ENCODE measurements around the gene TMEM184A. TPM values are rescaled to one million over a fixed set of nuclear protein-coding genes. Genes with fewer than 3 reads are reported as not detected.

The TMEM184A gene
- total and polyA plus RNA-seq, 2 of the 8 experiments (the other 6 are each of a cell fraction or from before 2014, with no cell fraction given): 1.8 to 2.1 TPM

DNA sequence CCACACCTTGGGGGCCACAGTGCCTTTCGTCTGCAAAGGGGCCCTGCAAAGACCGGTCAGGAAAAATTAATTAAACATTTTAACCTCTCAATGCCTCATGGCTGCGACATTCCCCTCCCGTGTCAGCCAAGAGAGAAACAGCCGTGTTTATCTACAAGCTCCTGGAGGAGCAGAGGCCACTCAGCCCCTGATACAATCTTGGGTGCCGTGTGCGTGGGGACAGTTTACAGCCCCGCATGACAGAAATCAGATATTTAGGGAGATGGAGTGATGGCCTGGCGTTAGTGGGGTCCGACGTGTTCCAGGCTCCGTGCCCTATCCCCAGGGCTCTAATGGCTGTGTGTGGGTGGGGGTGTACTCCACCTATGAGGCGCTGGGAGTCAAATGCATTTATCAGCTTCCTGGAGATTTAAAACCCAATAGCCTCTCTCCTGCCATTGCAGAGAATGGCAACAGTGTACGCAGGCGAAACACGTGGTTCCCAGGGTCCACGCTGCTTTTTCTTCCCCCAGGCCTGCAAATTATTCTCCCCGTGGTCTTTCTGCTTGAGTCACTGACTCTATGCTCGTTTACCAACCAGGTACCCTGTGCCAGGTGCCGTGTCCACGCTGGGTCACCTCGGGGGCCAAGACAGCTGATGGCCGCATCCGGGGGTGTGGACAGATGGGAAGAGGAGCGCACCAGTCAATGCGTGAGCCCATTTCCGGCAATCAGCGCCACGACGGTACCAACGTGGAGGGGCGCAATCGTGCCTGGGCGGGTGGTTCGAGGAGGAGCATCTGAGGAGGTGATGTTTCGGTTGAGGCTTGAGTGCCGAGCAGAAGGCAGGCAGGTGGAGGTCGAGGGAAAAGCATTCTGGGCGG lies 40.4 kb upstream of the TMEM184A start:
- Histone ChIP-seq H3K56ac (replicated peaks; ENCODE audit: insufficient read length, low read depth, low read length) (no peak overlapping the region), H4K20me1 (replicated peaks in 1 of 2; ENCODE audit: control insufficient read depth in 1 of 2, insufficient read depth in 2 of 2, low read length in 2 of 2) (peaks cover 0 to 4% of the 10 kb centered on the region in 2 experiments), H3K4me1 (replicated peaks in 1 of 4; ENCODE audit: control insufficient read depth in 3 of 4, insufficient read depth in 4 of 4, low read length in 3 of 4) (no peaks in the 10 kb centered on the region), H2BK15ac (ENCODE audit: low read length) (no peak overlapping the region), H3K27me3 (replicated peaks in 1 of 4; ENCODE audit: control insufficient read depth in 3 of 4, extremely low read depth in 1 of 4, insufficient read depth in 3 of 4, low read length in 3 of 4) (no peaks in the 10 kb centered on the region), H3K14ac (ENCODE audit: insufficient read length) (no peak overlapping the region), H2AFZ (ENCODE audit: low read length) (no peak overlapping the region), H2BK120ac (replicated peaks; ENCODE audit: low read depth, low read length) (no peak overlapping the region), H3K9ac (replicated peaks in 1 of 4; ENCODE audit: extremely low read depth in 1 of 4, low read depth in 3 of 4, low read length in 3 of 4) (no peak overlapping the region), H3K27ac (ENCODE audit: low read depth, low read length) (no peak overlapping the region), H4K5ac (ENCODE audit: insufficient read length, low read depth, low read length) (no peak overlapping the region), H3K18ac (ENCODE audit: extremely low read depth, low read length) (no peak overlapping the region), H3K9me3 (ENCODE audit: insufficient read depth in 2 of 2, low read depth in 1 of 2, low read length in 1 of 2) (no peaks in the 10 kb centered on the region), H2AK5ac (ENCODE audit: low read depth, low read length) (no peak overlapping the region), H3K4ac (replicated peaks; ENCODE audit: insufficient read length, low read depth, low read length) (no peak overlapping the region), H3K23ac (ENCODE audit: insufficient read length) (no peak overlapping the region), H3K4me2 (ENCODE audit: insufficient read depth in 1 of 2, low read depth in 2 of 2, low read length in 2 of 2) (no peak overlapping the region), H3K36me3 (ENCODE audit: control insufficient read depth in 2 of 4, insufficient read depth in 4 of 4, low read length in 3 of 4) (no peaks in the 10 kb centered on the region), H2BK20ac (ENCODE audit: low read length) (no peak overlapping the region), H3K79me1 (ENCODE audit: low read depth, low read length) (no peaks in the 10 kb centered on the region), H3K4me3 (ENCODE audit: extremely low read depth in 1 of 4, insufficient read depth in 2 of 4, low read depth in 3 of 4, low read length in 4 of 4) (no peak overlapping the region), H2BK5ac (ENCODE audit: low read depth, low read length) (no peak overlapping the region), H4K8ac (ENCODE audit: extremely low read depth, insufficient read depth, low read length) (no peak overlapping the region; the same call in 1 of the 2 replicates), H3K79me2 (ENCODE audit: control insufficient read depth in 1 of 2, insufficient read depth in 2 of 2, low read length in 2 of 2) (no peaks in the 10 kb centered on the region), H2BK12ac (ENCODE audit: low read depth, low read length) (no peak overlapping the region), H3K23me2 (ENCODE audit: low read depth, low read length) (peaks cover 15% of the 10 kb centered on the region; the same call in 1 of the 2 replicates), H4K91ac (replicated peaks; ENCODE audit: insufficient read length, low read length) (no peak overlapping the region)
- WGBS, 2 experiments (ENCODE audit: extremely low coverage in 1 of 2, insufficient coverage in 1 of 2, insufficient read length in 1 of 2, insufficient replicate concordance in 2 of 2, low coverage in 1 of 2, low lambda C conversion rate in 2 of 2, missing lambda C conversion rate in 1 of 2): 88% methylated on average over 37 of the region's 39 CpGs; no CpG with 5 or more reads in 1 of the 2 experiments
- DNase-seq (ENCODE audit: low read depth in 1 of 2, low spot score in 2 of 2): no peak
- TF ChIP-seq GTF2F1 (IDR thresholded peaks at IDR 0.05; ENCODE audit: borderline replicate concordance, low read depth, low read length): no peak
- no peak for TF ChIP-seq ZNF274 (IDR thresholded peaks at IDR 0.05; ENCODE audit: borderline replicate concordance, extremely low read depth, low read length)
- no peak for TF ChIP-seq BRCA1 (IDR thresholded peaks at IDR 0.05; ENCODE audit: low read depth, low read length)
- TF ChIP-seq TEAD4 (IDR thresholded peaks at IDR 0.05; ENCODE audit: low read depth, low read length): no peak
- TF ChIP-seq CREB1 (IDR thresholded peaks at IDR 0.05): no peak
- no peak for TF ChIP-seq NANOG (IDR thresholded peaks at IDR 0.05; ENCODE audit: insufficient read depth, low read depth, low read length, poor library complexity, severe bottlenecking)
- no peak for TF ChIP-seq CBX8 (IDR thresholded peaks at IDR 0.05; ENCODE audit: borderline replicate concordance, low read depth, low read length)
- no peak for TF ChIP-seq RNF2 (IDR thresholded peaks at IDR 0.05; ENCODE audit: borderline replicate concordance, low read depth, low read length, missing control alignments, poor library complexity, severe bottlenecking)
- ChIA-PET POLR2A (ENCODE audit: partially characterized antibody) (interaction anchor here (0.6 kb wide), 1 partner anchor 18 kb away, joined by 3 read pairs; no protein-coding TSS in a partner anchor), CTCF (ENCODE audit: partially characterized antibody) (interaction anchor here (0.8 to 1.4 kb wide), 4 partner anchors 11 to 164 kb away, joined by 3 to 4 read pairs (median 3); no protein-coding TSS in a partner anchor)
- no peak for FAIRE-seq
